AG04449 (cell line): ENCODE results near the gene TBX21.

ENCODE experiments used
- CTCF ChIA-PET: fragments of 350-600 bp; formaldehyde crosslinking; extraction: SDS; loops from one replicate; lab custom pipeline; 2021; ENCODE audit warnings: antibody characterized with exemption; lab: Yijun Ruan, JAX
- POLR2A ChIA-PET: fragments of 400-600, 350-600 bp; formaldehyde crosslinking; extraction: SDS; loops from one replicate; lab custom pipeline; 2020; ENCODE audit warnings: antibody characterized with exemption, inconsistent platforms; lab: Yijun Ruan, JAX
- DNase-seq: peaks from one replicate; pipeline ENCODE4 v3.0.0-alpha.2; 2010; ENCODE audit warnings: low read depth, low spot score
- H3K4me3 ChIP-seq: 2 replicates; pipeline ENCODE4 v1.5.1; 2011; ENCODE audit warnings: low read depth, mild to moderate bottlenecking, control low read depth, low read length
- TF ChIP-seq, protein P1 (sequence below): IDR thresholded peaks from one replicate; pipeline ENCODE4 v1.5.1; 2011; ENCODE audit warnings: mild to moderate bottlenecking, moderate library complexity, low read length, control low read depth, inconsistent platforms; ENCODE audit not compliant: insufficient read depth; ENCODE audit errors: missing control alignments

The TBX21 gene

DNA sequence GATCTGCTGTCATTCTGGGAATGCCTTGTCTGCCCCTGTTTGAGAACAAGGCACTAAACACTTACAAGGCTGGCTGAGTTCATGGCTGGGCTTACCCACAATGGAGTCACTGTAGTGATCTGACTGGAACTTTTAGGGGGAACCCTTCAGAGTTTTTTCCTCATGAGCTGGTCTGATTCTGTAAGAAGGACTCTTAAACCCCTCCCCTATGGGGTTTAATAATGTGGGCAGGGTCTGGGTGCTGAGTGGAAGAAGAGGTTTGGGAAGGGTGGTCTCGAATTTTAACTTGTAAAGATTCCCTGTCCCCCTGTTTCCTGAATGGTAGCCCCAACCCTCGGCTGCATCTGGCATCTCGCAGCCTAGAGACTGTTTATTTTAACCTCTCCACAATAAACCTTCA, 58.0 kb downstream of the TBX21 start:
- POLR2A ChIA-PET: no interaction called here
- CTCF ChIA-PET: interaction anchor here (0.9 to 1.4 kb wide), 2 partner anchors 13 to 127 kb away, joined by 4 to 5 read pairs; no protein-coding TSS in a partner anchor
- no peak for DNase-seq
- TF ChIP-seq, protein P1, sequence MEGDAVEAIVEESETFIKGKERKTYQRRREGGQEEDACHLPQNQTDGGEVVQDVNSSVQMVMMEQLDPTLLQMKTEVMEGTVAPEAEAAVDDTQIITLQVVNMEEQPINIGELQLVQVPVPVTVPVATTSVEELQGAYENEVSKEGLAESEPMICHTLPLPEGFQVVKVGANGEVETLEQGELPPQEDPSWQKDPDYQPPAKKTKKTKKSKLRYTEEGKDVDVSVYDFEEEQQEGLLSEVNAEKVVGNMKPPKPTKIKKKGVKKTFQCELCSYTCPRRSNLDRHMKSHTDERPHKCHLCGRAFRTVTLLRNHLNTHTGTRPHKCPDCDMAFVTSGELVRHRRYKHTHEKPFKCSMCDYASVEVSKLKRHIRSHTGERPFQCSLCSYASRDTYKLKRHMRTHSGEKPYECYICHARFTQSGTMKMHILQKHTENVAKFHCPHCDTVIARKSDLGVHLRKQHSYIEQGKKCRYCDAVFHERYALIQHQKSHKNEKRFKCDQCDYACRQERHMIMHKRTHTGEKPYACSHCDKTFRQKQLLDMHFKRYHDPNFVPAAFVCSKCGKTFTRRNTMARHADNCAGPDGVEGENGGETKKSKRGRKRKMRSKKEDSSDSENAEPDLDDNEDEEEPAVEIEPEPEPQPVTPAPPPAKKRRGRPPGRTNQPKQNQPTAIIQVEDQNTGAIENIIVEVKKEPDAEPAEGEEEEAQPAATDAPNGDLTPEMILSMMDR: no peak
- no peak overlapping the region for H3K4me3 ChIP-seq

DNA sequence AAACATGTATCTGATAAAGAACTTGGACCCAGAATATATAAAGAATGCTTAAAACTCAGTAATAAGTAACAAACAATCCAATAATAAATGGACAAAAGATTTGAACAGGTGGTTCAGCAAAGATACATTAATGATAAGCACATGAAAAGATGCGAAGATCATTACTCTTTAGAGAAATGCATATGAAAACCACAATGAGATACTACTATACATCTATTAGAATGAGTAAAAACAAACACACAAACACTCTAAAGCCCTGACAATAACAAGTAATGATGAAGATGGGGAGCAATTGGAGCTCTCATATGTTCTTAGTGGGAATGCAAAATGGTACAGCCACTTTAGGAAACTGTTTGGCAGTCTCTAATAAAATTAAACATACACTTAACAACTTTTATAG, 59.4 kb downstream of the TBX21 start:
- POLR2A ChIA-PET: no interaction called here
- no peak overlapping the region for H3K4me3 ChIP-seq
- TF ChIP-seq, protein P1: no peak
- DNase-seq: no peak
- CTCF ChIA-PET: interaction anchor here (1.3 to 1.4 kb wide), 3 partner anchors 9 to 93 kb away, joined by 4 to 5 read pairs (median 4); no protein-coding TSS in a partner anchor

DNA sequence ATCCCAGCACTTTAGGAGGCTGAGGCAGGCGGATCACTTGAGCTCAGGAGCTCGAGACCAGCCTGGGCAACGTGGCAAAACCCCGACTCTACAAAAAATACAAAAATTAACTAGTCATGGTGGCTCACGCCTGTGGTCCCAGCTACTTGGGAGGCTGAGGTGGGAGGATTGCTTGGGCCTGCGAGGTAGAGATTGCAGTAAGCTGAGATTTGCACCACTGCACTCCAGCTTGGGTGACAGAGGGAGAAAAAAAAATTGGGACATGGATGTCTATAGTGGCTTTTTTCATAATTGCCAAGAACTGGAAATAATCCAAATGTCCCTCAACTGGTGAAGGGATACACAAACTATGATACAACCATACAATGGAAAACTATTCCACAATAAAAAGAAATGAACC, 59.9 kb downstream of the TBX21 start:
- ChIA-PET POLR2A (no interaction called here), CTCF (interaction anchor here (1.3 to 1.4 kb wide), 2 partner anchors 8 to 94 kb away, joined by 4 read pairs; no protein-coding TSS in a partner anchor)
- TF ChIP-seq, protein P1: no peak
- DNase-seq: no peak
- H3K4me3 ChIP-seq: no peak overlapping the region
